Suppressor macrophage treated with lipopolysaccharide for 4 hours (primary cell): ENCODE results near the gene CAMKK2.
A peak's percentile ranks its signal among the peaks of the same experiment; 100 is the strongest.
"Not testable (repeated sequence)": the region's sequence is repeated elsewhere in the genome, so short reads cannot be mapped to it uniquely, and the experiment has no call there.

ENCODE experiments used
- DNase-seq: peaks from one replicate; pipeline ENCODE4 v3.0.0-alpha.2; 2020

CAMKK2 gene

GRCh38 chr12:121222847-121223246 is 73.7 kb downstream of the CAMKK2 start:
- DNase-seq, result no peak

- no peak for DNase-seq
Measured at GRCh38 chr12:121219353-121219986, 77.0 kb downstream of the CAMKK2 start.

- DNase-seq, result no peak
Measured at GRCh38 chr12:121218588-121219352, 77.7 kb downstream of the CAMKK2 start.

GRCh38 chr12:121217761-121218160 is 78.7 kb downstream of the CAMKK2 start:
- DNase-seq, result no peak

- DNase-seq, result no peak
Measured at GRCh38 chr12:121217063-121217462, 79.4 kb downstream of the CAMKK2 start.

GRCh38 chr12:121216102-121216501 is 80.4 kb downstream of the CAMKK2 start:
- DNase-seq, result no peak

- DNase-seq, result peak; percentile 88
Measured at GRCh38 chr12:121214855-121215745, 81.4 kb downstream of the CAMKK2 start.

GRCh38 chr12:121214166-121214777 is 82.2 kb downstream of the CAMKK2 start:
- peak; percentile 94 for DNase-seq

- no peak for DNase-seq
Measured at GRCh38 chr12:121212875-121213274, 83.6 kb downstream of the CAMKK2 start.

GRCh38 chr12:121209624-121210572 is 86.6 kb downstream of the CAMKK2 start, which contains the start of gene P2RX4:
Gene P2RX4 (plus strand): TSS chr12:121210129. CDS start chr12:121210165, 36 bp downstream.
- peak; percentile 86 for DNase-seq

GRCh38 chr12:121209221-121209620 is 87.3 kb downstream of the CAMKK2 start:
- no peak for DNase-seq

GRCh38 chr12:121208571-121208970 is 87.9 kb downstream of the CAMKK2 start:
- DNase-seq, result not testable (repeated sequence)

GRCh38 chr12:121205491-121205890 is 91.0 kb downstream of the CAMKK2 start:
- DNase-seq, result no peak

- DNase-seq, result no peak
Measured at GRCh38 chr12:121203482-121203881, 93.0 kb downstream of the CAMKK2 start.

- DNase-seq, result no peak
Measured at GRCh38 chr12:121202407-121203355, 93.8 kb downstream of the CAMKK2 start.

GRCh38 chr12:121201140-121201539 is 95.4 kb downstream of the CAMKK2 start:
- not testable (repeated sequence) for DNase-seq

GRCh38 chr12:121198949-121199348 is 97.6 kb downstream of the CAMKK2 start:
- DNase-seq, result no peak

GRCh38 chr12:121196902-121197301 is 99.6 kb downstream of the CAMKK2 start:
- peak; percentile 91 for DNase-seq

- no peak for DNase-seq
Measured at GRCh38 chr12:121191151-121191550, 105.4 kb downstream of the CAMKK2 start.

GRCh38 chr12:121190523-121191031 is 105.9 kb downstream of the CAMKK2 start:
- DNase-seq, result peak; percentile 98
